ENCODE measurements around the gene KRT15. TPM values are rescaled to one million over a fixed set of nuclear protein-coding genes. Genes with fewer than 3 reads are reported as not detected.

Gene KRT15
- total and polyA plus RNA-seq, 9 of the 15 experiments (the other 6 are each of a cell fraction or from before 2014, with no cell fraction given) = 0.28 to 4.4 (median 0.56) TPM

DNA sequence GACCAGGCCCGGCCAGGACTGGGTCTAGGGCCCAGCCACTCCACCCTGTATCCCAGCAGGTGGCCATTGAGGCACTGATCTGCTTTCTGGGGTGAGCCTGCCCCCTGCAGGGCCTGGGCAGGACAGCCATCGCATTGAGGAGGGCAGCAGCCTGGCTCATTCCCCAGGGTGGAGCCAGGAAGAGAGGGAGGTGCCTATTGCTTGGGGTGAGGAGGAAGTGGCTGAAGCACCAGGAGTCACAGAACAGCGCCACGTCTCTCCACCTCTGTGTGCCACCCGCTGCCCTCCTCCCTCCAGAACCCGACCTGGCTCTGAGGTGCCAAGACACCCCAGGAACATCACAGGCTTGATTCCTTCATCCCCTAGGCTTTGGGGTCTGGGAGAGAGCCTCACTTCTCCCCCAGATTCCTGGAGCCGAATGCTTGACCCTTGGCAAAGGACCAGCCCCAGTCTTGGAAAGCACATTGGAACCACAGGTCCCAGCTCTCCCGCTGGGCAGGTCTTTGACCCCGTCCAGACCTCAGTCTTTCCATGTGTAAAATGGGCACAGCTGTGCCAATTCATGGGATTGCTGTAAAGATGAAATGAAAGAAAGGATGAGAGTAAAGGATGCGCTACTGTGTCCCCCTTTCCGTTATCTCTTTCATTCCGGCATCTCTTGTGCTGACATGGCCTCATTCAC, 21.7 kb downstream of the KRT15 start (continued):
- TF ChIP-seq, protein P1, sequence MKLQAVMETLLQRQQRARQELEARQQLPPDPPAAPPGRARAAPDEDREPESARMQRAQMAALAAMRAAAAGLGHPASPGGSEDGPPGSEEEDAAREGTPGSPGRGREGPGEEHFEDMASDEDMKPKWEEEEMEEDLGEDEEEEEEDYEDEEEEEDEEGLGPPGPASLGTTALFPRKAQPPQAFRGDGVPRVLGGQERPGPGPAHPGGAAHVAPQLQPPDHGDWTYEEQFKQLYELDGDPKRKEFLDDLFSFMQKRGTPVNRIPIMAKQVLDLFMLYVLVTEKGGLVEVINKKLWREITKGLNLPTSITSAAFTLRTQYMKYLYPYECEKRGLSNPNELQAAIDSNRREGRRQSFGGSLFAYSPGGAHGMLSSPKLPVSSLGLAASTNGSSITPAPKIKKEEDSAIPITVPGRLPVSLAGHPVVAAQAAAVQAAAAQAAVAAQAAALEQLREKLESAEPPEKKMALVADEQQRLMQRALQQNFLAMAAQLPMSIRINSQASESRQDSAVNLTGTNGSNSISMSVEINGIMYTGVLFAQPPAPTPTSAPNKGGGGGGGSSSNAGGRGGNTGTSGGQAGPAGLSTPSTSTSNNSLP (IDR thresholded peaks at IDR 0.05; ENCODE audit: borderline replicate concordance, low read depth, low read length) = no peak
- TF ChIP-seq RAD51 (IDR thresholded peaks at IDR 0.05; ENCODE audit: borderline replicate concordance, low read depth) = no peak
- no peak for TF ChIP-seq RFX1 (IDR thresholded peaks at IDR 0.05)
- TF ChIP-seq CHD2 (IDR thresholded peaks at IDR 0.05; ENCODE audit: low read depth, low read length) = no peak
- TF ChIP-seq, protein P2, sequence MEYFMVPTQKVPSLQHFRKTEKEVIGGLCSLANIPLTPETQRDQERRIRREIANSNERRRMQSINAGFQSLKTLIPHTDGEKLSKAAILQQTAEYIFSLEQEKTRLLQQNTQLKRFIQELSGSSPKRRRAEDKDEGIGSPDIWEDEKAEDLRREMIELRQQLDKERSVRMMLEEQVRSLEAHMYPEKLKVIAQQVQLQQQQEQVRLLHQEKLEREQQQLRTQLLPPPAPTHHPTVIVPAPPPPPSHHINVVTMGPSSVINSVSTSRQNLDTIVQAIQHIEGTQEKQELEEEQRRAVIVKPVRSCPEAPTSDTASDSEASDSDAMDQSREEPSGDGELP (CRISPR knock-in tag; IDR thresholded peaks at IDR 0.05; ENCODE audit: borderline replicate concordance) = peak; percentile 46; the same call in 1 of the 2 replicates
- no peak for TF ChIP-seq ARID1B (IDR thresholded peaks at IDR 0.05)
- TF ChIP-seq, protein P3, sequence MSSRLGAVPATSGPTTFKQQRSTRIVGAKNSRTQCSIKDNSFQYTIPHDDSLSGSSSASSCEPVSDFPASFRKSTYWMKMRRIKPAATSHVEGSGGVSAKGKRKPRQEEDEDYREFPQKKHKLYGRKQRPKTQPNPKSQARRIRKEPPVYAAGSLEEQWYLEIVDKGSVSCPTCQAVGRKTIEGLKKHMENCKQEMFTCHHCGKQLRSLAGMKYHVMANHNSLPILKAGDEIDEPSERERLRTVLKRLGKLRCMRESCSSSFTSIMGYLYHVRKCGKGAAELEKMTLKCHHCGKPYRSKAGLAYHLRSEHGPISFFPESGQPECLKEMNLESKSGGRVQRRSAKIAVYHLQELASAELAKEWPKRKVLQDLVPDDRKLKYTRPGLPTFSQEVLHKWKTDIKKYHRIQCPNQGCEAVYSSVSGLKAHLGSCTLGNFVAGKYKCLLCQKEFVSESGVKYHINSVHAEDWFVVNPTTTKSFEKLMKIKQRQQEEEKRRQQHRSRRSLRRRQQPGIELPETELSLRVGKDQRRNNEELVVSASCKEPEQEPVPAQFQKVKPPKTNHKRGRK (tag; IDR thresholded peaks at IDR 0.05) = no peak
- no peak for TF ChIP-seq FOXK1 (CRISPR knock-in tag; IDR thresholded peaks at IDR 0.05; ENCODE audit: borderline replicate concordance)
- TF ChIP-seq, protein P4, sequence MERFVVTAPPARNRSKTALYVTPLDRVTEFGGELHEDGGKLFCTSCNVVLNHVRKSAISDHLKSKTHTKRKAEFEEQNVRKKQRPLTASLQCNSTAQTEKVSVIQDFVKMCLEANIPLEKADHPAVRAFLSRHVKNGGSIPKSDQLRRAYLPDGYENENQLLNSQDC (CRISPR knock-in tag; IDR thresholded peaks at IDR 0.05) = no peak
- TF ChIP-seq, protein P5, sequence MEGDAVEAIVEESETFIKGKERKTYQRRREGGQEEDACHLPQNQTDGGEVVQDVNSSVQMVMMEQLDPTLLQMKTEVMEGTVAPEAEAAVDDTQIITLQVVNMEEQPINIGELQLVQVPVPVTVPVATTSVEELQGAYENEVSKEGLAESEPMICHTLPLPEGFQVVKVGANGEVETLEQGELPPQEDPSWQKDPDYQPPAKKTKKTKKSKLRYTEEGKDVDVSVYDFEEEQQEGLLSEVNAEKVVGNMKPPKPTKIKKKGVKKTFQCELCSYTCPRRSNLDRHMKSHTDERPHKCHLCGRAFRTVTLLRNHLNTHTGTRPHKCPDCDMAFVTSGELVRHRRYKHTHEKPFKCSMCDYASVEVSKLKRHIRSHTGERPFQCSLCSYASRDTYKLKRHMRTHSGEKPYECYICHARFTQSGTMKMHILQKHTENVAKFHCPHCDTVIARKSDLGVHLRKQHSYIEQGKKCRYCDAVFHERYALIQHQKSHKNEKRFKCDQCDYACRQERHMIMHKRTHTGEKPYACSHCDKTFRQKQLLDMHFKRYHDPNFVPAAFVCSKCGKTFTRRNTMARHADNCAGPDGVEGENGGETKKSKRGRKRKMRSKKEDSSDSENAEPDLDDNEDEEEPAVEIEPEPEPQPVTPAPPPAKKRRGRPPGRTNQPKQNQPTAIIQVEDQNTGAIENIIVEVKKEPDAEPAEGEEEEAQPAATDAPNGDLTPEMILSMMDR (IDR thresholded peaks at IDR 0.05 in 2 of 3, conservative IDR thresholded peaks at IDR 0.05 in 1 of 3; ENCODE audit: insufficient read depth in 2 of 3, low read depth in 1 of 3, low read length in 3 of 3) = peak; percentile 88 to 99 (median 97)
- TF ChIP-seq, protein P6, sequence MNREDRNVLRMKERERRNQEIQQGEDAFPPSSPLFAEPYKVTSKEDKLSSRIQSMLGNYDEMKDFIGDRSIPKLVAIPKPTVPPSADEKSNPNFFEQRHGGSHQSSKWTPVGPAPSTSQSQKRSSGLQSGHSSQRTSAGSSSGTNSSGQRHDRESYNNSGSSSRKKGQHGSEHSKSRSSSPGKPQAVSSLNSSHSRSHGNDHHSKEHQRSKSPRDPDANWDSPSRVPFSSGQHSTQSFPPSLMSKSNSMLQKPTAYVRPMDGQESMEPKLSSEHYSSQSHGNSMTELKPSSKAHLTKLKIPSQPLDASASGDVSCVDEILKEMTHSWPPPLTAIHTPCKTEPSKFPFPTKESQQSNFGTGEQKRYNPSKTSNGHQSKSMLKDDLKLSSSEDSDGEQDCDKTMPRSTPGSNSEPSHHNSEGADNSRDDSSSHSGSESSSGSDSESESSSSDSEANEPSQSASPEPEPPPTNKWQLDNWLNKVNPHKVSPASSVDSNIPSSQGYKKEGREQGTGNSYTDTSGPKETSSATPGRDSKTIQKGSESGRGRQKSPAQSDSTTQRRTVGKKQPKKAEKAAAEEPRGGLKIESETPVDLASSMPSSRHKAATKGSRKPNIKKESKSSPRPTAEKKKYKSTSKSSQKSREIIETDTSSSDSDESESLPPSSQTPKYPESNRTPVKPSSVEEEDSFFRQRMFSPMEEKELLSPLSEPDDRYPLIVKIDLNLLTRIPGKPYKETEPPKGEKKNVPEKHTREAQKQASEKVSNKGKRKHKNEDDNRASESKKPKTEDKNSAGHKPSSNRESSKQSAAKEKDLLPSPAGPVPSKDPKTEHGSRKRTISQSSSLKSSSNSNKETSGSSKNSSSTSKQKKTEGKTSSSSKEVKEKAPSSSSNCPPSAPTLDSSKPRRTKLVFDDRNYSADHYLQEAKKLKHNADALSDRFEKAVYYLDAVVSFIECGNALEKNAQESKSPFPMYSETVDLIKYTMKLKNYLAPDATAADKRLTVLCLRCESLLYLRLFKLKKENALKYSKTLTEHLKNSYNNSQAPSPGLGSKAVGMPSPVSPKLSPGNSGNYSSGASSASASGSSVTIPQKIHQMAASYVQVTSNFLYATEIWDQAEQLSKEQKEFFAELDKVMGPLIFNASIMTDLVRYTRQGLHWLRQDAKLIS (CRISPR knock-in tag; IDR thresholded peaks at IDR 0.05) = no peak
- TF ChIP-seq, protein P7, sequence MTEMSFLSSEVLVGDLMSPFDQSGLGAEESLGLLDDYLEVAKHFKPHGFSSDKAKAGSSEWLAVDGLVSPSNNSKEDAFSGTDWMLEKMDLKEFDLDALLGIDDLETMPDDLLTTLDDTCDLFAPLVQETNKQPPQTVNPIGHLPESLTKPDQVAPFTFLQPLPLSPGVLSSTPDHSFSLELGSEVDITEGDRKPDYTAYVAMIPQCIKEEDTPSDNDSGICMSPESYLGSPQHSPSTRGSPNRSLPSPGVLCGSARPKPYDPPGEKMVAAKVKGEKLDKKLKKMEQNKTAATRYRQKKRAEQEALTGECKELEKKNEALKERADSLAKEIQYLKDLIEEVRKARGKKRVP (CRISPR knock-in tag; IDR thresholded peaks at IDR 0.05) = no peak
- TF ChIP-seq, protein P8, sequence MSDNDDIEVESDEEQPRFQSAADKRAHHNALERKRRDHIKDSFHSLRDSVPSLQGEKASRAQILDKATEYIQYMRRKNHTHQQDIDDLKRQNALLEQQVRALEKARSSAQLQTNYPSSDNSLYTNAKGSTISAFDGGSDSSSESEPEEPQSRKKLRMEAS (CRISPR knock-in tag; IDR thresholded peaks at IDR 0.05) = no peak
- no peak for TF ChIP-seq BMI1 (IDR thresholded peaks at IDR 0.05; ENCODE audit: low read length)
